Activated T-cell treated with anti-CD3 and anti-CD28 coated beads, Interleukin-2, amount 50 U/mL, for 4 hours (primary cell): Measurements from ENCODE around the gene SLC12A8. TPM values are rescaled to one million over a fixed set of nuclear protein-coding genes. Genes with fewer than 3 reads are reported as not detected.

Experiments used
- ATAC-seq, 2 donors: fragments of 200-7000 bp; cut with Tn5 transposase; one replicate each; pipeline ENCODE4 v1.10.0; 2021
- DNase-seq: peaks from one replicate; pipeline ENCODE4 v3.0.0-alpha.2; 2020
- H3K27me3 Mint-ChIP-seq: one replicate; pipeline ENCODE4 v1.8.0; 2021; ENCODE audit warnings: low read depth, mixed read lengths
- H3K36me3 Mint-ChIP-seq: one replicate; pipeline ENCODE4 v1.8.0; 2022; ENCODE audit warnings: mixed read lengths; ENCODE audit not compliant: insufficient read depth
- H3K4me1 Mint-ChIP-seq: one replicate; pipeline ENCODE4 v1.8.0; 2021; ENCODE audit warnings: low read depth, mixed read lengths
- H3K4me3 Mint-ChIP-seq: one replicate; pipeline ENCODE4 v1.8.0; 2021; ENCODE audit warnings: mild to moderate bottlenecking, moderate library complexity, mixed read lengths
- H3K9me3 Mint-ChIP-seq: one replicate; pipeline ENCODE4 v1.8.0; 2021; ENCODE audit warnings: mixed read lengths
- total RNA-seq, 3 donors: library from RNA; stranded (reverse); gene quantifications; one replicate each; pipeline ENCODE4 v1.2.1, GENCODE V29; 2021

SLC12A8 gene
- total RNA-seq, 3 donors from 2014 or later: 0.35 to 1.7 (median 0.63) TPM

DNA sequence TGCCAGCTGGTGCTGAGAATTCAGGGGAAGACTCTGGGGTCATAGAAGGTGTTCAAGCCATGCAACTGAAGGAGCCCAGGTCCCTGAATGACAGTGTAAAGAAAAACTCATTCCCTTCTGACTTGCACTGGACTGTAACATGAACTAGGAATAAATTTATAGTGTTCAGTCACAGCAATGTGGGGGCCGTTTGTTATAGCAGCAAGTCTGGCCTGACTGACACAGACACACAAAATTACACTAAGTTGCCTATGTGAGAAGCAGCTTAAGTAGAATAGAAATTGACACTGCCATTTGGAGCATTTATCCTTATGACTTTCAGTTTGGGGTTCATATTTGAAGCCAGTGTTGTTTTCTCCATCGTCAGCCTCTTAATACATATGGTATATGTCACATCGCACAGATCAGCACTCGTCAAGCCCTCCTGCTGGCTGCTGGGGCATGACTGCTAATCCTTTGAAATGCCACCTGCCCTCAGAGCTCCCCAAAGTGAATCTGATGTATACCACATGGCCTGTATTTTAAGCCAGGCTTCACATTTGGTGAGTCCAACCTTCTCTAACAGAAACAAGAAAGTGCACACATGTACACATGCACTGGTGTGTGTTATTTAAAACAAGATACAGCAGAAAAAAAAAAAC, 139.7 kb downstream of the SLC12A8 start:
- Mint-ChIP-seq H3K9me3 (no peaks in the 10 kb centered on the region), H3K4me3 (no peak overlapping the region), H3K36me3 (no peaks in the 10 kb centered on the region), H3K4me1 (peaks cover 10% of the 10 kb centered on the region), H3K27me3 (no peaks in the 10 kb centered on the region)
- no peak for ATAC-seq
- DNase-seq: no peak

DNA sequence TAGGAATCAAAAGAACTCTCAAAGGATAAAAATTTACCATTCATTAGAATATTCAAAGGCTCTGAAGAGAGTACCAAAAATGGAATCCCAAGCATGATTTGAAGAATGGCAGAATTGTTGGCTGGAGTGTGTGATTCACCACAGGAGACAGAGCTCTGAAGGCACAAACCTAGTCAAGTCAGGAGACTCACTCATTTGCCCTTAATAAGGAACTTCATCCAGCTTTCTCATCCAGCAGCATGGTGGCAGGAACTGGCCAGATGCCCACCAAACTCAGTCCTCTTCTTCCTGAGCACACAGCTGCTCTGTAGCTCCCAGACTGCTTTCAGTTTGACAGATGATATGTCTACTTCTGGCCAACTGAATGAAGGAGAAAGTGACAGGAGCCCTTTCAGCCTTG, 140.2 kb downstream of the SLC12A8 start:
- peaks cover 10% of the 10 kb centered on the region for H3K4me1 Mint-ChIP-seq
- no peaks in the 10 kb centered on the region for H3K27me3 Mint-ChIP-seq
- DNase-seq: no peak
- no peaks in the 10 kb centered on the region for H3K9me3 Mint-ChIP-seq
- H3K36me3 Mint-ChIP-seq: no peaks in the 10 kb centered on the region
- H3K4me3 Mint-ChIP-seq: no peak overlapping the region
- no peak for ATAC-seq

DNA sequence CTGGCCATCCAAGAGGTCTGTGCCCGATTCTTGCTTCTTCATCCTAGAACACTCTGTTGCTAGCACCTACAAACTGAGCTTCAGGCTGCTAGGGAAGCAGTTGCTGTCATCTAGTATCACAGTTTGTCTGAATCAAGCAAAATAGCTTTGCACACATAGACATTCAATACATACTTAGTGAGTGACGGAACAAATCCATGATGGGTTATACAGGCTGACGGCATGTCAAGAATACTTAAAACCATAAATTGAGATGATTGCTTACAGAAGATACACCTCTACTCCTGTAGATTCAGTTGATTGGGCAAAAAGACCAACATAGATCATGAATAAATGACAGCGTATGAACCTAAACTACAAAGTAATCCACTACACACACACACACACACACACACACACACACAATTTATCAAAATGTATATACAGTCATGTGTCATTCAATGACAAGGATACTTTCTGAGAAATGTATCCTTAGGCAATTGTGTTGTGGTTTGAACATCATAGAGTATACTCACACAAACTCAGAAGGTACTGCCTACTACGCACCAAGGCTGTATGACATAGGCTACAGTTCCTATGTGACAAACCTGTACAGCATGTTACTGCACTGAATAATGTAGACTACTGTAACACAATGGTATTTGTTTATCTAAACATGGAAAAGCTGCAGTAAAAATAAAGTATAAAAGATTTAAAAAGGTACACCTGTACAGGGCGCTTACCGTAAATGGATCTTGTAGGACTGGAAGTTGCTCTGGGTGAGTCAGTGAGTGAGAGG, 142.4 kb downstream of the SLC12A8 start:
- Mint-ChIP-seq H3K4me3 (no peak overlapping the region), H3K36me3 (no peaks in the 10 kb centered on the region), H3K4me1 (peaks cover 10% of the 10 kb centered on the region), H3K27me3 (no peaks in the 10 kb centered on the region), H3K9me3 (no peaks in the 10 kb centered on the region)
- DNase-seq (no peak), ATAC-seq (peak in 1 of 2 donors; percentile 32)

DNA sequence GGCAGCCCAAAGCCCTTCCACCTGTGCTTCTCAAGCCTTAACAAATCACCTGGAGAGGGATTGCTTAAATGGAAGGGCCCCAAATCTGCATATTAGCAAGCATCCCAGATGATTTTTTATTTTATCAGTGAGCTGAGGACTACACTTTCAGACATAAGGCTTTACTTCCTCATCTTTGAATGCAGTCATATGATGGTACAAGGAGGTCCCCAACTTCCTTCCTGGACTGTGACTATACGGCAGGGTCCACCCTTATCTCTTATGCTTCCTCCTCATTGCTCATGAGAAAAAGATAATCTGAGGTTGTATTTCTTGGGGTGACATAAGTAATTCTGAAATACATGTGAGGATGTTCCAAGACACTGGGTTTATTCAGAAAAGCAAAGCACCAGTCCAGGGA, 143.1 kb downstream of the SLC12A8 start:
- ATAC-seq (no peak), DNase-seq (no peak)
- peaks cover 10% of the 10 kb centered on the region for H3K4me1 Mint-ChIP-seq
- H3K4me3 Mint-ChIP-seq: no peak overlapping the region
- no peaks in the 10 kb centered on the region for H3K36me3 Mint-ChIP-seq
- H3K9me3 Mint-ChIP-seq: no peaks in the 10 kb centered on the region
- no peaks in the 10 kb centered on the region for H3K27me3 Mint-ChIP-seq

DNA sequence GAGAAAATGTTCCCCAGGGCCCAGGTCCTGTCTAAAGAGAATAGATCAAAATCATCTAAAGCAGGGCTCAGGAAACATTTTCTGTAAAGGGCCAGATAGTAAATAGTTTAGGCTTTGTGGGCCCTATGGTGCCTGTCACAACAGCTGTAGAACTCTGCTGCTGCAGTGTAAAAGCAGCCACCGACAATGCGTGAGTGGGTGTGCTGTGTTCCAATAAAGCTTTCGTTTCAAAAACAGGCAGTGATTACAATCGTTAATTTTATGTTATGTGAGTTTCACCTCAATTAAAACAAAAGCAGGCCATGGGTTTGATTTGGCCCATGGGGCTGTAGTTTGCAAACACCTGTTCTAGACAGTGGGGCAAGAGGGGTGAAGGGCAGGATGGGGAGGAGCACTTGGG, 144.3 kb downstream of the SLC12A8 start:
- ATAC-seq (no peak), DNase-seq (no peak)
- Mint-ChIP-seq H3K9me3 (no peaks in the 10 kb centered on the region), H3K4me1 (peaks cover 10% of the 10 kb centered on the region), H3K4me3 (no peak overlapping the region), H3K36me3 (no peaks in the 10 kb centered on the region), H3K27me3 (peaks cover 2% of the 10 kb centered on the region)

DNA sequence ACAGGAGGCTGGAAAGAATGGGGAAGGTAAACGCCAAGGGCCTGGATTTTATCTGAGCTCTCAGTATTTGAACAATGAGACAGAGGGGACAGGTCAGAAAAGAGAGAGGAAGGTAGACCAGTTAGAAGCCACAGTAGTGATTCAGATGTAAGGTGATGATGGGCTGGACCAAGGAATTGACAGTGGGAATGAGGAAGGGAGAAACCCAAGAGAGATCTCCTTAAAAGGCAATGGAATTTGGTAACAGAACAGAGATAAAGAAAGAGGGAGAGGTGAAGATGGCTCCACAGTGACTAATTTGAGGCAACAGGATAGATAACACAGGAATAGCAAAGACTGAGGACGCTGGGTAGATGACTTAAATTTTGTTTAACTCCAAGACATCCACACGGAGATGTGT, 145.3 kb downstream of the SLC12A8 start:
- no peaks in the 10 kb centered on the region for H3K36me3 Mint-ChIP-seq
- DNase-seq (no peak), ATAC-seq (no peak)
- no peak overlapping the region for H3K4me3 Mint-ChIP-seq
- H3K9me3 Mint-ChIP-seq: no peaks in the 10 kb centered on the region
- H3K27me3 Mint-ChIP-seq: peaks cover 6% of the 10 kb centered on the region
- H3K4me1 Mint-ChIP-seq: peaks cover 10% of the 10 kb centered on the region

DNA sequence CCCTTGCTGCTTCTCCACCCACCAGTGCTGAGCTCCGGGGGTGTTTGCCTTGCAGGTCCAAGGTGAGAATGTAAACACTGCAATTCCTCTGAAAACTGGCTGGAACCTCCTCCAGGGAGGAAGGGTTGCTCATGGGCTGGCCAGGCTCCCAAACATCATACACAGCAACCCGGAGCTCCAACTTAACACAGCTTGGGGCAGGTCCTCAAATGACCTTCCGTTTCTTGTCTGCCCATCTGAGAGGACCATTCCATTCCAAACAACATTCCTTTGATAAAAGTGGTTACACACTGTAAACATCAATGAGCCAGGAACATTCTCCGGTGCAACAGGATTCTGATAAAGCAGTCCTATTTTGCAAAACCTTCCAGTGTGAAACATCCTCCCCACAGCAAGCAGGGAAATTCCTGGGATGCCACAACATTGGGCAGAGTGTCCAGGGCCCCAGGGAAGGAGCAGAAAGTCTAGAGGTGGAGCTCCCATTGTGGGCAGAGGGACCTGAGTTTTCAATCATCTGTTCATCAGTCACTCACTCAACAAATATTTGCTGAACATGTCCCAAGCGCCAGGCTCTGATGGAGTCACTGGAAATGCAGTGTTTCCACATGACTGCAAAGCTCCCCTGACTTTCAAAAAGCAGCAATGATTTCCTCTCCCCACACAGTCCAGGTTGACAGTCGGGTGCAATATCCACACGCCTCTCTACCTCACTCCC, 149.5 kb downstream of the SLC12A8 start:
- no peak overlapping the region for H3K4me3 Mint-ChIP-seq
- H3K36me3 Mint-ChIP-seq: no peaks in the 10 kb centered on the region
- ATAC-seq: no peak
- no peaks in the 10 kb centered on the region for H3K4me1 Mint-ChIP-seq
- no peaks in the 10 kb centered on the region for H3K9me3 Mint-ChIP-seq
- H3K27me3 Mint-ChIP-seq: peaks cover 21% of the 10 kb centered on the region
- no peak for DNase-seq

DNA sequence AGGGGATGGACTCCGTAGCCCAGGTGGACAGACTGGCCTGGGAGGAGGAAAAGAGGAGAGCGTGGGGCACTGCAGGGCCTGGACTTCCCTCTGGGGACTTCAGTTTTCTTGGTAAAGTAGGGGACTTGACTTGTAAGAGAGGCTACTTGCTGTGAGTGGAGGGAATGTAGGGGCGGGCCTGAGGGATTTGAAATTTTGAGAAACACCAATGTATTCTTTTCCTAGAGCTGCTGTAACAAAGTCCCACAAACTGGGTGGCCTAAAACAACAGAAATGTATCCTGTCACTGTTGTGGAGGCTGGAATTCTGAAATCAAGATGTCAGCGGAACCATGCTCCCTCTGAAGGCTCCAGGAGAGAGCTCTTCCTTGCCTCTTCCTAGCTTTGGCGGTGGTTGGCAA, 150.9 kb downstream of the SLC12A8 start:
- Mint-ChIP-seq H3K36me3 (no peaks in the 10 kb centered on the region), H3K4me1 (peaks cover 4% of the 10 kb centered on the region), H3K27me3 (peaks cover 21% of the 10 kb centered on the region), H3K9me3 (no peaks in the 10 kb centered on the region), H3K4me3 (no peak overlapping the region)
- DNase-seq (no peak), ATAC-seq (no peak)

DNA sequence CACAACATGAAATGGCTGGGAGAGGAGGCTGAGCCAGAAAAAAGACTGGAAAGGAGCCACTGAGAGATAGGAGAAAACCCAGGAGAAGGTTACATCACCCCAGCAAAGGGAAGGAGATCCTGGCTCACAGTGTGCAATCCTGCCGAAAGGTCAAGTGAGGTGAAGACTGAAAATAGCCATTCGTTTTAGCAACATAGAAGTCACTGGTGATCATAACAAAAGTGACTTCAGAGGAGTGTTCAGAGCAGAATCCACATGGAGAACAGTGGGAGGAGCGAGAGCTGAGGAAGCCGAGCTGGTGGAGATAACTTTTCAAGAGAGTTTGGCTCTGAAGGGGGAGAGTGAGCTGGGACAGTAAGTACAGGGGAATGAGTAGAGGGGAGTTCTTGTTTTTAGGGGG, 151.4 kb downstream of the SLC12A8 start:
- Mint-ChIP-seq H3K4me1 (peaks cover 9% of the 10 kb centered on the region), H3K9me3 (no peaks in the 10 kb centered on the region), H3K4me3 (no peak overlapping the region), H3K27me3 (peaks cover 21% of the 10 kb centered on the region), H3K36me3 (no peaks in the 10 kb centered on the region)
- DNase-seq: no peak
- ATAC-seq: no peak

DNA sequence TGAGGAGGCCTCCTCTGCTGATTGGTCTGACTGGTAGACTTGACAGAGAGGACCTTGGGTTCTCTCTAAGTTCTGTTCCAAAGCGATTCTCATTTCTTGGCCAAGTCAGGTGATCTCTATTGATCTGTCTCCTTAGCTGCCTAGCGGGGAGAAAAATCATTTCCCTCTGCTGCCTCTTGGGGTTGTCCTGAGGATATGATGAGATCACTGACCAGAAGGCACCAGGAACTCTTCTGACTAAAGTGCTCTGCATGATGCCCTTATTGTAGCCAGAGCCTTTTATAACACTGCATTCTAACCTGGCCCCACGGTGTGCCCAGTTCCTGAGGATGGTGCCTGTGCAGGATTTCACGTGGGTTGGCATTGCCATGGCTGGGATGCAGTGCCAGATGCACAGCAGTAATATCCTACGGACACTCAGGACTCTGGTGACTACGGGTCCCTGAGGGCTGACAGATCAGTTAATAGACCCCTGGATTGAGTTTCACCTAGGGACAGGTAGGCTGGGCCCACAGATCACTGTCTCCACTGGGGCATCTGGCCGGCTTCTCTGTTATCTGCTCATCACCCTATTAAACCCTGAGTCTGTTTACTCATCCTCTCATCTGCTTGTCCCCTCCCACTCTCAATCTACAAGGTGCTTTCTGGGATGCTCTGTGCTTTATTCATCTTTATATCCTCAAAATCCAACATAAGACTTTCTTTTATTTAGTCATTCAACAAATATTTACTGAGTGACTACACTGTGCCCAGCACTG, 152.9 kb downstream of the SLC12A8 start:
- H3K27me3 Mint-ChIP-seq: peaks cover 21% of the 10 kb centered on the region
- ATAC-seq (no peak), DNase-seq (no peak)
- no peaks in the 10 kb centered on the region for H3K9me3 Mint-ChIP-seq
- no peak overlapping the region for H3K4me3 Mint-ChIP-seq
- H3K4me1 Mint-ChIP-seq: peaks cover 12% of the 10 kb centered on the region
- no peaks in the 10 kb centered on the region for H3K36me3 Mint-ChIP-seq

DNA sequence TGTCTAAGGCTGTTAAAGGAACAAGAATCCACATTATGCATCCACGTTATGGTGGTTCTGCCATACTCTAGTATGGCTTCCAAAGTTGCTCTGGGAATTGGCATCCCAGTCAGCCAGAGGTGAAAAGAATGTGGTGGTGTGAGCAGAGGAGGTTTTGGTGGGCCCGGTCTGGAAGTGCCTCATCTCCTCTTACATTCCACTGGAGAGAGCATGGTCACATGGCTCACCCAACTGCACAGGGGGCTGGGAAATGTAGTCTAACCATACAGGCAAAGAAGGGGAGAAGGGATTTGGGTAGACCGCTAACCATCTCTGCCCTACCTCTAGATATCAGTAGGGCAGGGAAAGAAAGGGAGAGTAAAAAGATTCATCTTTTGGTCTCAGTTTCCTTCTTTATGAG, 153.6 kb downstream of the SLC12A8 start:
- no peak for DNase-seq
- H3K4me1 Mint-ChIP-seq: peaks cover 19% of the 10 kb centered on the region
- peaks cover 21% of the 10 kb centered on the region for H3K27me3 Mint-ChIP-seq
- H3K9me3 Mint-ChIP-seq: no peaks in the 10 kb centered on the region
- ATAC-seq: no peak
- H3K4me3 Mint-ChIP-seq: no peak overlapping the region
- H3K36me3 Mint-ChIP-seq: no peaks in the 10 kb centered on the region

DNA sequence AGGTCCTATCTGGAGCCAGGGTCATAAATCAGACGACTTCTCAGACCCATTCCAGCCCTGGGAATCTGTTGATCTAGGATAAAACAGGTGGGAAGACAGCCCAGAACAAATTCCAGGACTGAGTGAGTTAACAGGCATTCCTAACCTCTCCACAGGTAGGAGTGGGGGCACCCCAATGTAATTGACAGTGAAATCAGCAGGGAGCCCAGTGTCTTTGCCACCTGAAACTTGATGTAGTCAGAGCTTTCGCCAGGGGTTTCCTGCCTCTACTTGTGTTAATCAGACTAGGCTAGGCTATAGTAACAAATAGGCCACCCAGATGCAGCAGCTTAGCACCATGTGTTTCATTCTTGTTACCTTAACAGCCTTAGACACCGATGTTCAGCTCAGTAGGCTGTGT, 154.0 kb downstream of the SLC12A8 start:
- Mint-ChIP-seq H3K27me3 (peaks cover 19% of the 10 kb centered on the region), H3K9me3 (no peaks in the 10 kb centered on the region), H3K36me3 (no peaks in the 10 kb centered on the region), H3K4me3 (no peak overlapping the region), H3K4me1 (peaks cover 23% of the 10 kb centered on the region)
- no peak for ATAC-seq
- DNase-seq: no peak

DNA sequence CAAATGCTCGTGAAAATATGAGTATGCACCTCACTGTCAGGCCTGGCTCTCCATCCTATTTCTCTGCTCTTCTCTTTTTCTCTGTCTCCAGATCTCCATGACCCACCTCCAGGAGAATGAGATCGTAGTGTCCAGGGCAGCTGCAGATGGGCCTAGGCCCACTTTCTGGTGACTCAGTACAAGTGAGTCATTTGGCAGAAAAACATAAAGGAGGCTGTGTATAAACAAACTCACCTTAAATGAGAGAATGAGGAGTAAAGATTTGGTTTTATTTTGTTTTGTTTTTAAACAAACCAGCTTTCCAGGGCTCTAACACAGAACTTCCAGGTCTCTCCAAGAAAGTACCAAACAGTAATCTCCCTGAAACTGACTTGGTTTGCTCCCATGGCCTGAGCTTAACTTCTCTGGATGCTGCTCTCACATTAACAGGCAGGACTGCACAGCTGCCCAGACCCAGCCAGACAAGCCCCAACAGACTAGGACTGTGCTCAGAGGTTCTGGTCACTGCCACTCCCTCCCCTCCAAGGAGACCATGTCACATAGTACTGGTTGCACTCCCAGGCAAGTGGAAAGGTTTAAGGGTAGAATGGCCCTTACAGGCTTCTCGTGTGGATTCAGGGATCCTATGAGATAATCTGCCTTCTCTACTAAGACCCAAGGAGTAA, 155.2 kb downstream of the SLC12A8 start:
- H3K4me1 Mint-ChIP-seq: peaks cover 35% of the 10 kb centered on the region
- no peaks in the 10 kb centered on the region for H3K9me3 Mint-ChIP-seq
- H3K36me3 Mint-ChIP-seq: no peaks in the 10 kb centered on the region
- H3K4me3 Mint-ChIP-seq: peak overlapping the region; percentile 69
- ATAC-seq (no peak), DNase-seq (no peak)
- H3K27me3 Mint-ChIP-seq: peaks cover 15% of the 10 kb centered on the region
